Panc1 (cell line): Measurements from ENCODE around the gene SLC66A1.

Experiments
- POLR2AphosphoS5 ChIP-seq: IDR thresholded peaks from 2 replicates; pipeline ENCODE4 v1.6.1; 2012; ENCODE audit warnings: mild to moderate bottlenecking, low read depth, low read length, moderate library complexity
- SIN3A ChIP-seq: IDR thresholded peaks from 2 replicates; pipeline ENCODE4 v1.6.1; 2012; ENCODE audit warnings: low read depth, mild to moderate bottlenecking, low read length, moderate library complexity, borderline replicate concordance; ENCODE audit not compliant: insufficient read depth
- TCF7L2 ChIP-seq: IDR thresholded peaks from 2 replicates; pipeline ENCODE4 v1.6.1; 2011; ENCODE audit warnings: mild to moderate bottlenecking, low read depth, low read length, inconsistent platforms
- TF ChIP-seq, protein P1 (sequence below): fragments of 450-650 bp; IDR thresholded peaks from 2 replicates; pipeline ENCODE4 v1.5.1; 2017; ENCODE audit warnings: mild to moderate bottlenecking
- TF ChIP-seq, protein P2 (sequence below), 2 experiments: IDR thresholded peaks; 2 replicates each; pipeline ENCODE4 v1.6.1; 2011 to 2012; ENCODE audit warnings: low read depth in 2 of 2, control low read depth in 1 of 2, low read length in 1 of 2, mild to moderate bottlenecking in 1 of 2, moderate library complexity in 1 of 2; ENCODE audit not compliant: insufficient read depth in 1 of 2

DNA sequence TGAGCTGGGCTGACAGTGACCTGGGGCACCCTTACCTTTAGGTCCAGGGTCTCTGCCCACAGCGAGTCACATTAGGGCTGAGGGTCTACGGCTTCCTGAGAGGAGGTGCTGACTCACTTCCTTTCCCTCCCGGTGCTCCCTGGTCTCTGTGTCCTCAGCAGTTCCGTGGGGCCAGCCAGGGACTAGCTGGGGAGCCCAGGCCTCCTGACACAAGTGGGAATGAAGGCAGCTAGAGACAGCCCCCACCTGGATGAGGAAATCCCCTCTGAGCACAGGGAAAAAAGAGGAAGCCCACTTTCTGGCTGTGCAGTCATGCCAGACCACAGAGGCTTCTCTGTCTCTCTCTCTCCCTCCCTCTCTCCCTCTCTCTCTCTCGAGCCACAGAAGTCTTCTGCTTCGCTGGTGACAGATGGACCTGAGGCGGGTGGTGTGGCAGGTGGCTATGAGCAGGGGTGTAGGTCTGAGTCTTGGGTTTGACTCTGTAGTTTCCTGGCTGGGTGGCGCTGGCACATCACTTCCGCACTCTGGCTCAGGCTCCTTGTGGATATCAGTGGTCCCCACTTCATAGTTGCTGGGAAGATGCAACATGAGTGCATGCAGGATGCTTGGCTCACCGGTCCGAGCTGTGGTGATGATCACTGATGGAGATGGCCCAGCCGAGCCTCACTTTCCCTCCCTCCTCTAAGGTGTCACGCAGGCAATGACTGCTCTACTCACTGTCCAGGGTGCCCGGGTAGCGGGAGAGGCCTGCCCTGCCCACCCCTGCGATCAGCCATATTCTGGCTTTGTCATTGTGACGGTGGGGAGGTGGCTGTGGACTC lies 3.5 kb downstream of the SLC66A1 start:
- TF ChIP-seq, protein P1, sequence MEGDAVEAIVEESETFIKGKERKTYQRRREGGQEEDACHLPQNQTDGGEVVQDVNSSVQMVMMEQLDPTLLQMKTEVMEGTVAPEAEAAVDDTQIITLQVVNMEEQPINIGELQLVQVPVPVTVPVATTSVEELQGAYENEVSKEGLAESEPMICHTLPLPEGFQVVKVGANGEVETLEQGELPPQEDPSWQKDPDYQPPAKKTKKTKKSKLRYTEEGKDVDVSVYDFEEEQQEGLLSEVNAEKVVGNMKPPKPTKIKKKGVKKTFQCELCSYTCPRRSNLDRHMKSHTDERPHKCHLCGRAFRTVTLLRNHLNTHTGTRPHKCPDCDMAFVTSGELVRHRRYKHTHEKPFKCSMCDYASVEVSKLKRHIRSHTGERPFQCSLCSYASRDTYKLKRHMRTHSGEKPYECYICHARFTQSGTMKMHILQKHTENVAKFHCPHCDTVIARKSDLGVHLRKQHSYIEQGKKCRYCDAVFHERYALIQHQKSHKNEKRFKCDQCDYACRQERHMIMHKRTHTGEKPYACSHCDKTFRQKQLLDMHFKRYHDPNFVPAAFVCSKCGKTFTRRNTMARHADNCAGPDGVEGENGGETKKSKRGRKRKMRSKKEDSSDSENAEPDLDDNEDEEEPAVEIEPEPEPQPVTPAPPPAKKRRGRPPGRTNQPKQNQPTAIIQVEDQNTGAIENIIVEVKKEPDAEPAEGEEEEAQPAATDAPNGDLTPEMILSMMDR: no peak
- TF ChIP-seq, protein P2, sequence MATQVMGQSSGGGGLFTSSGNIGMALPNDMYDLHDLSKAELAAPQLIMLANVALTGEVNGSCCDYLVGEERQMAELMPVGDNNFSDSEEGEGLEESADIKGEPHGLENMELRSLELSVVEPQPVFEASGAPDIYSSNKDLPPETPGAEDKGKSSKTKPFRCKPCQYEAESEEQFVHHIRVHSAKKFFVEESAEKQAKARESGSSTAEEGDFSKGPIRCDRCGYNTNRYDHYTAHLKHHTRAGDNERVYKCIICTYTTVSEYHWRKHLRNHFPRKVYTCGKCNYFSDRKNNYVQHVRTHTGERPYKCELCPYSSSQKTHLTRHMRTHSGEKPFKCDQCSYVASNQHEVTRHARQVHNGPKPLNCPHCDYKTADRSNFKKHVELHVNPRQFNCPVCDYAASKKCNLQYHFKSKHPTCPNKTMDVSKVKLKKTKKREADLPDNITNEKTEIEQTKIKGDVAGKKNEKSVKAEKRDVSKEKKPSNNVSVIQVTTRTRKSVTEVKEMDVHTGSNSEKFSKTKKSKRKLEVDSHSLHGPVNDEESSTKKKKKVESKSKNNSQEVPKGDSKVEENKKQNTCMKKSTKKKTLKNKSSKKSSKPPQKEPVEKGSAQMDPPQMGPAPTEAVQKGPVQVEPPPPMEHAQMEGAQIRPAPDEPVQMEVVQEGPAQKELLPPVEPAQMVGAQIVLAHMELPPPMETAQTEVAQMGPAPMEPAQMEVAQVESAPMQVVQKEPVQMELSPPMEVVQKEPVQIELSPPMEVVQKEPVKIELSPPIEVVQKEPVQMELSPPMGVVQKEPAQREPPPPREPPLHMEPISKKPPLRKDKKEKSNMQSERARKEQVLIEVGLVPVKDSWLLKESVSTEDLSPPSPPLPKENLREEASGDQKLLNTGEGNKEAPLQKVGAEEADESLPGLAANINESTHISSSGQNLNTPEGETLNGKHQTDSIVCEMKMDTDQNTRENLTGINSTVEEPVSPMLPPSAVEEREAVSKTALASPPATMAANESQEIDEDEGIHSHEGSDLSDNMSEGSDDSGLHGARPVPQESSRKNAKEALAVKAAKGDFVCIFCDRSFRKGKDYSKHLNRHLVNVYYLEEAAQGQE (IDR thresholded peaks at IDR 0.05; ENCODE audit: insufficient read depth in 1 of 2, low read depth in 2 of 2, low read length in 1 of 2): no peak
- no peak for TF ChIP-seq POLR2AphosphoS5
- TF ChIP-seq TCF7L2: no peak
- no peak for TF ChIP-seq SIN3A
